Neutrophil (primary cell): Measurements from ENCODE around the gene DPP8.

Experiments used
- H3K27ac ChIP-seq: fragments of 200-600 bp; sonication (generic); 2 replicates; pipeline ENCODE4 v1.5.1; 2016; ENCODE audit warnings: mild to moderate bottlenecking, moderate library complexity
- H3K27me3 ChIP-seq: fragments of 200-600 bp; sonication (generic); 2 replicates; pipeline ENCODE4 v1.6.0; 2016; ENCODE audit warnings: mild to moderate bottlenecking
- H3K36me3 ChIP-seq: fragments of 200-600 bp; sonication (generic); 2 replicates; pipeline ENCODE4 v1.5.1; 2017
- H3K4me1 ChIP-seq, 2 experiments: fragments of 200-600 bp in 1 of 2; sonication (generic) in 1 of 2; 1 replicate in 1 of 2; 2 replicates in 1 of 2; pipeline versions ENCODE4 v1.5.1 to v1.6.1; 2013 to 2016; ENCODE audit warnings: low read depth in 1 of 2, low read length in 1 of 2, mild to moderate bottlenecking in 1 of 2, moderate library complexity in 1 of 2; ENCODE audit not compliant: control insufficient read depth in 1 of 2, insufficient read depth in 1 of 2
- H3K4me3 ChIP-seq, 2 experiments: fragments of 200-600 bp in 1 of 2; sonication (generic) in 1 of 2; 1 replicate in 1 of 2; 2 replicates in 1 of 2; pipeline ENCODE4 v1.5.1; 2013 to 2016; ENCODE audit warnings: low read depth in 1 of 2, low read length in 1 of 2, mild to moderate bottlenecking in 1 of 2, moderate library complexity in 1 of 2
- H3K9me3 ChIP-seq: fragments of 200-600 bp; sonication (generic); 2 replicates; pipeline ENCODE4 v1.5.1; 2016
- CTCF ChIP-seq: fragments of 200-600 bp; sonication (generic); IDR thresholded peaks from 2 replicates; pipeline ENCODE4 v1.5.1; 2016; ENCODE audit warnings: antibody characterized with exemption

DPP8 gene

DNA sequence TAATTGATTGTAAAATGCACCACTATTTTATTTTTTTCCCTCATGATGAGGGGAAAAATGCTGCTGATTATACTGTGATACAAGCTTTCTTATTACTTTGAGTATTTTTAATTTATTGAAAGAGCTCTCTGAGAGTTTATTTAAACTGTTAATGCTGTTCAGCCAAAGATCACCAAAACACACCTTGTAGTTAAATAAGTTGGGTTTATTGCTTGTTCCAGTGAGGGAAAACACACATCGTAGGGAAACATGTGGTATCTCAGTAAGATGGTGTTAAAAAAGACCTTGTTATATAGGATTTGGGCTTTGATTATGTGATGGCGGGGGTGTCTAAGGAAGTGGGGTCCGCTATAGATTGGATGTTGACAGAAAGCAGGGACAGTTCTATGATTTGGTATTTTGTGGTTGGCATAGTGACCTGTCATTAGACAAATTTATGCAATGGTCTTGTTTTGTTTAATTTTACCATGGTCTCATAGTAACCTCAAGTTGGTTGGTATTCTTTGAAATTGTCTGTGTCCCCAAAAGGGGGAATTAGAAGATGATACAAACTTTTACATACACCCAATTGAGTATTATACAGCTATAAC lies 23.8 kb upstream of the DPP8 start:
- Histone ChIP-seq H3K36me3 (no peaks in the 10 kb centered on the region), H3K4me3 (no peak overlapping the region), H3K9me3 (no peaks in the 10 kb centered on the region), H3K27me3 (no peaks in the 10 kb centered on the region), H3K4me1 (no peaks in the 10 kb centered on the region), H3K27ac (no peak overlapping the region)
- TF ChIP-seq CTCF, result no peak

DNA sequence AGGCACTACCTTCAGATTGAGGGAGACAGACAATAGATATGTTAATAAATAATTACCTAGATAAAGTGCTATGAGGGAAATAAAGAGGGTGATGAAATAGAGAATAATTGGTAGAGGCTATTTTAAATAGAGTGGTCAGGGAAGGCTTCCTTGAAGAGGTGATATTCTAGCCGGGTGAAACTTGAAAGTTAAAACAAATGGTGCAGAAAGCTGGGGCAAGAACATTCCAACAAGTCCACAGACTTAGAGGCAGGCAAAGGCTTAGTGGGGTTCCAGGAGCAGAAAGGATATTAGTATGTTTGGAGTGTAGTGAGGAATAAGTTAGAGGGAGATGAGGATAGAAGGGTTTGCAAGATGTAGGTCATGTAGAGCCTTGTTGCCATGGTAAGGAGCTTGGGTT lies 22.8 kb upstream of the DPP8 start:
- TF ChIP-seq CTCF, result no peak
- Histone ChIP-seq H3K36me3 (no peaks in the 10 kb centered on the region), H3K4me3 (no peak overlapping the region), H3K27ac (no peak overlapping the region), H3K4me1 (no peaks in the 10 kb centered on the region), H3K9me3 (no peaks in the 10 kb centered on the region), H3K27me3 (no peaks in the 10 kb centered on the region)

DNA sequence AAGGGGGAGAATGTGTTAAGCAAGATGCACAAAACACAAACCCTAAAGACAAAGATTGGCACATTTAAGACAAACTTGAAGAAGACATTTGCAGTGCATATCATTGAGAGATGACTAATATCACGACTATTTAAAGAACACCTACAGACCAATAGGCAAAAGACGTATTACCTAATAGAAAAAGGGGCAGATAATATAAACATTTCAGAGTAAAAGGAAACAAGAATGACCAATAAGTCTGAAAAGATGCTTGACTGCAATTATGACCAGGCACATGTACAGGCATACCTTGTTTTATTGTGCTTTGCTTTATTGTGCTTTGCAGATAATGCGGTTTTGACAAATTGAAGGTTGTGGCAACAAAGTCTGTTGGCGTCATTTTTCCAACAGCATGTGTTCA lies 17.7 kb upstream of the DPP8 start:
- TF ChIP-seq CTCF, result no peak
- no peaks in the 10 kb centered on the region for H3K9me3 ChIP-seq
- H3K4me1 ChIP-seq, result peaks cover 7 to 8% of the 10 kb centered on the region in 2 experiments
- H3K27me3 ChIP-seq, result no peaks in the 10 kb centered on the region
- H3K36me3 ChIP-seq, result no peaks in the 10 kb centered on the region
- no peak overlapping the region for H3K4me3 ChIP-seq
- H3K27ac ChIP-seq, result no peak overlapping the region

GRCh38 chr15:65533057-65533756 lies 15.7 kb upstream of the DPP8 start:
- Histone ChIP-seq H3K4me1 (peaks cover 12% of the 10 kb centered on the region in 2 experiments), H3K9me3 (no peaks in the 10 kb centered on the region), H3K36me3 (no peaks in the 10 kb centered on the region), H3K4me3 (no peak overlapping the region), H3K27ac (no peak overlapping the region), H3K27me3 (no peaks in the 10 kb centered on the region)
- no peak for TF ChIP-seq CTCF

DNA sequence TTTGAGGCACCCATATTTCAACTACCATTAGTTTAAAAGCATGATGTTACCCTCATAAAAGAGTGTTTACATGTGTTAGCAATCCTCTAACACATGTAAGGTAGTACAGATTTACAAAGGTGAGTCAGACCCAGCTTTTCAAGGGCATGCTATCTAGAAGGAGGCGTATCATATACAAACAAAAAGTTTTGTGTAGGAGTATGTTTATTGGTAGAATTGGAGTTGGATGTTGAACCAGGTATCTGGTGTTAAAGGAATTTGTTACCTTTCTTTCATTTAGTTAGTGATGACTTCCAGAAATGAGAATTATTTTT lies 15.2 kb upstream of the DPP8 start:
- H3K27me3 ChIP-seq, result no peaks in the 10 kb centered on the region
- no peaks in the 10 kb centered on the region for H3K9me3 ChIP-seq
- no peaks in the 10 kb centered on the region for H3K36me3 ChIP-seq
- TF ChIP-seq CTCF, result no peak
- H3K27ac ChIP-seq, result no peak overlapping the region
- H3K4me3 ChIP-seq, result no peak overlapping the region
- H3K4me1 ChIP-seq, result peaks cover 12% of the 10 kb centered on the region in 2 experiments
